GM10266 (cell line): ENCODE measurements around the gene PPIA.

Source experiments
- DNase-seq: peaks from one replicate; pipeline ENCODE4 v3.0.0; 2012; ENCODE audit errors: extremely low spot score
- CTCF ChIP-seq: IDR thresholded peaks from 2 replicates; pipeline ENCODE4 v1.5.1; 2012; ENCODE audit warnings: mild to moderate bottlenecking, low read depth; ENCODE audit not compliant: control insufficient read depth, insufficient read depth; ENCODE audit errors: missing control alignments

Gene PPIA

GRCh38 chr7:44796504-44797328, at the start of gene PPIA:
TSS of gene PPIA (plus strand) at chr7:44796681. CDS start at chr7:44796725, 44 bp downstream.
- peak; percentile 100 for DNase-seq
- TF ChIP-seq CTCF, result no peak

- TF ChIP-seq CTCF, result no peak
- DNase-seq, result peak; percentile 98
Observed at GRCh38 chr7:44748045-44748947, 48.2 kb upstream of the PPIA start, which contains the start of gene ZMIZ2. TSS of gene ZMIZ2 (plus strand) at chr7:44748847. CDS start at chr7:44756250, 7,403 bp downstream.

- DNase-seq, result peak; percentile 47
Observed at GRCh38 chr7:44748948-44749731, 47.3 kb upstream of the PPIA start.

GRCh38 chr7:44749992-44750391, 46.5 kb upstream of the PPIA start:
- TF ChIP-seq CTCF, result no peak
- DNase-seq, result no peak

More at GRCh38 chr7:44748948-44749731, 47.3 kb upstream of the PPIA start:
- TF ChIP-seq CTCF, result no peak

- DNase-seq, result peak; percentile 25
- no peak for TF ChIP-seq CTCF
Observed at GRCh38 chr7:44750424-44750823, 46.1 kb upstream of the PPIA start.

GRCh38 chr7:44750921-44751571, 45.4 kb upstream of the PPIA start:
- peak; percentile 90 for DNase-seq
- no peak for TF ChIP-seq CTCF
